H7 (cell line): Measurements from ENCODE around the gene AFDN. TPM values are rescaled to one million over a fixed set of nuclear protein-coding genes. Genes with fewer than 3 reads are reported as not detected.

Source experiments
- DNase-seq: peaks from one replicate; pipeline ENCODE4 v3.0.0; 2012
- H3K27me3 ChIP-seq: 2 replicates; pipeline ENCODE4 v1.6.0; 2011; ENCODE audit warnings: mild to moderate bottlenecking, low read length; ENCODE audit not compliant: control insufficient read depth, insufficient read depth
- H3K36me3 ChIP-seq: replicated peaks from 2 replicates; pipeline ENCODE4 v1.5.1; 2011; ENCODE audit warnings: low read length; ENCODE audit not compliant: control insufficient read depth, insufficient read depth
- H3K4me3 ChIP-seq: 2 replicates; pipeline ENCODE4 v1.5.1; 2011; ENCODE audit warnings: low read depth, mild to moderate bottlenecking, control low read depth, low read length, moderate library complexity; ENCODE audit not compliant: insufficient read depth
- total RNA-seq: library from RNA; depleted of rRNA; stranded (reverse); fragments of >200 nt; shearing (Covaris generic); gene quantifications from 2 replicates; pipeline ENCODE4 v1.2.3, GENCODE V29; 2014

The AFDN gene
- total RNA-seq, 1 experiment from 2014 or later, result 67.6 TPM

GRCh38 chr6:167819576-167819975, 7.1 kb upstream of the AFDN start:
- no peaks in the 10 kb centered on the region for H3K27me3 ChIP-seq
- no peak for DNase-seq
- H3K4me3 ChIP-seq, result no peak overlapping the region
- H3K36me3 ChIP-seq, result no peaks in the 10 kb centered on the region

DNA sequence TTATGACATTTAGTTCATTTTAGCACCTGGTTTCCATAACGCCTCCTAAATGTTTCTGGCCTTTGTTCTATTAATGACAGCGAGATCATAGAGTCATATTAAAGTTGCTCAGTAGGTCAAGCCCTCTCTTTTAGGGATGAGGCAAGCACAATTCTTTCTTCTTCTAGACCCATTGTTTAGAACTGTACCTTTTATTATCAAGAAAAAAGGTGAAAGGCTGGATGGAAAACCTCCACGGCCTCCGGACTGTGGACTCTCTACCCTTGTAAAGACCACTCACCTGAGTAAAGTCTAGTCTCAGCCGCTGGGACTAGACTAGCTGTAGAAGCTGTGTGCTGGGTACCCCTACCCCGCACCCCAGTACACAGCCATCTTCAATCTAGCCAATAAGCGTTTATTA, 6.0 kb upstream of the AFDN start:
- no peaks in the 10 kb centered on the region for H3K27me3 ChIP-seq
- no peak for DNase-seq
- no peaks in the 10 kb centered on the region for H3K36me3 ChIP-seq
- H3K4me3 ChIP-seq, result no peak overlapping the region

GRCh38 chr6:167824591-167825331, 1.9 kb upstream of the AFDN start:
- H3K27me3 ChIP-seq, result no peaks in the 10 kb centered on the region
- peak overlapping the region; percentile 92 for H3K4me3 ChIP-seq
- no peak for DNase-seq

DNA sequence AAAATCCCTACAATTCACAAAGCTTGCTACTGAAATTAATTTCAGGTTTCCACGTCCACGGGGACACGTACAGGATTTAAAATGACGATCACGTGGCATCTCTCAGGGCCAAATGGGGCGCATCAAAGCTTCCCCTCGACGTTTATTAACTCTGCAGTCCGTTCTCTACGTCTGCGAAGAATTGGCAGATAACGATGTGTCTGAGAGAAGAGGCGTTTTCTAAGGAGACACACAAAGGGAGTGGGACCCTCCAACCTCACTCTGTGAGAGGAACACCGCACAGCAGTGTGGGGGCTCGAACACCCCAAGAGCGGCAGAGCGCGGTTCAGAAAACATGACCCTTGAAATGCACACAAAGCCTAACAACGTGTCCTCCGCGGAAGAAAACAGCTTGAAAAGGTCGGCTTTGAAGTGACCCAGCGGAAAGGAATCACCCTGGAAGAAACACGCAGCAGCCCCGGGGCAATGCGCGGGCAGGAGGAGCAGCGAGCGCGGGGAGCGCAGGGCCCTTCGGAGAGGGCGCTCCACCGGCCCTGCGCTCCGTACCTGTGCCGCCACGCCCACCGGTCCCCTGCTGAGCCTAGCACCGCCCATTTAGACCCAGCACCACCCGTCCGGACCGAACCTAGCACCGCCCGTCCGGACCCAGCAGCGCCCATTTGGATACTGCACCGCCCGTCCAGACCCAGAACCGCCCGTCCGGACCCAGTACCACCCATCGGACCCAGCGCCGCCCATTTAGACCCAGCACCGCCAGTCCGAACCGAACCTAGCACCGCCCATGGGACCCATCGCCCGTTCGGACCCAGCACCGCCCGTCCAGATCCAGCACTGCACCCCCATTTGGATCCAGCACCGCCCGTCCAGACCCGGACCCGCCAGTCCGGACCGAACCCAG, 1.1 kb upstream of the AFDN start:
- DNase-seq, result peak; percentile 93
- Histone ChIP-seq H3K27me3 (no peaks in the 10 kb centered on the region), H3K36me3 (no peaks in the 10 kb centered on the region), H3K4me3 (peak overlapping the region; percentile 92)

More at GRCh38 chr6:167824591-167825331, 1.9 kb upstream of the AFDN start:
- no peaks in the 10 kb centered on the region for H3K36me3 ChIP-seq

DNA sequence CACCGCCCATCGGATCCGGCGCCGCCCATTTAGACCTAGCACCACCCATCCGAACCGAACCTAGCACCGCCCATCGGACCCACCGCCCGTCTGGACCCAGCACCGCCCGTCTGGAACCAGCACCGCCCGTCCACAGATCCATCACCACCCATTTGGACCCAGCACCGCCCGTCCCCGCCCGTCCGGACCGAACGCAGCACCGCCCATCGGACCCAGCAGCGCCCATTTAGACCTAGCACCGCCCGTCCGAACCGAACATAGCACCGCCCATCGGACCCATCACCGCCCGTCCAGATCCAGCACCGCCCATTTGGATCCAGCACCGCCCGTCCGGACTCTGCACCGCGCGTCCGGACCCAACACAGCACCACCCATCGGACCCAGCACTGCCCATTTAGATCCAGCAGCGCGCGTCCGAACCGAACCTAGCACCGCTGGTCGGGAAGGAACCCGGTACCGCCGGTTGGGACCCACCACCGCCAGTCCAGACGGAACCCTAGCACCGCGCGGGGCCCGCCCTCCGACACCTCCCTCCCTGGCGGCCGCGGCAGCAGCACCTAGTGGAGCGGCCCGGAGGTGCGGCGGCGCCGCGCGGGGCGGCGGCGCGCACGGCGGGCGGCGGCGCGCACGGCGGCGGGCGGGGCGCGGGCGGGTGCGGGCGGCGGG, 348 bp upstream of the AFDN start:
- H3K27me3 ChIP-seq, result no peaks in the 10 kb centered on the region
- H3K4me3 ChIP-seq, result peak overlapping the region; percentile 92
- peak; percentile 92 for DNase-seq
- no peaks in the 10 kb centered on the region for H3K36me3 ChIP-seq

DNA sequence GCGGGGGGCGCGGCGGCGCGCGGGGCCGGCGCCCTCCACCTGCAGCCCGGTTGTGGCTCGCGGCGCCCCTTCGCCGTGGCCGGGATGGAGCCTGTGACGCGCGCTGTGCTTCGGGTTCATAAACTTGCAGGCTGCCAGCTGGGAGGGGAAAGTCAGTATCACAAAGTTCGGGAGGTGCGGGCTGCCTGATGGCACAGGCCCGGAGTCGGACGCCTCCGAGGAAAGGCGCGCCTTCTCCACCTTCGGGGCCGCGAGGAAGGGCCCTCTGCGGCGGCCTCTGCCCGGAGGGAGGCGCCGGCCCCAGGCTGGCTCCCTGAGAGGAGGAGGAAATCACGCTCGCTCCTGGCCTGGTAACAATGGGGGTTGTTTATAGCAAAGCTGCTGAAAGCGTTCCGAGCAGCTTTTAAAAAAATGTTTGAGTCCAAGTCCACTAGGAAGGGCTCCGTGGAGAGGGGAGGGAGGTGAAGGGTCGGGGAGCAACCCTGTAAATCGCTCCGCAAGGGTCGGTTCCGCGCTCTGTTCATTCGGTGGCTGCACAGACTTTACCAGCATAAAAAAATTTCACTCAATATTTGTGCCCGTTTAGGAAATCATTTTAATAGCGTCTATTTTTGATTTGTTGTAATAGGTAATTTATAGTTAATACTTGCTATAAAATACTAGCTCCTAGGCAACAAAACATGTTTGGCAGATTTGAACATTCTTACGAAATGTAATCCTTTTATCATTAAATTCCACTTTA, 1.0 kb downstream of the AFDN start:
- peak overlapping the region; percentile 75 for H3K4me3 ChIP-seq
- H3K36me3 ChIP-seq, result no peaks in the 10 kb centered on the region
- no peaks in the 10 kb centered on the region for H3K27me3 ChIP-seq
- DNase-seq, result no peak

- Histone ChIP-seq H3K36me3 (no peaks in the 10 kb centered on the region), H3K27me3 (no peaks in the 10 kb centered on the region), H3K4me3 (peak overlapping the region; percentile 75)
- DNase-seq, result no peak
Measured at GRCh38 chr6:167828325-167828956, 1.7 kb downstream of the AFDN start.

- no peak overlapping the region for H3K4me3 ChIP-seq
- H3K36me3 ChIP-seq, result no peaks in the 10 kb centered on the region
- H3K27me3 ChIP-seq, result no peaks in the 10 kb centered on the region
- DNase-seq, result no peak
Measured at GRCh38 chr6:167829513-167829912, 2.8 kb downstream of the AFDN start.

- no peak overlapping the region for H3K4me3 ChIP-seq
- no peak for DNase-seq
- H3K27me3 ChIP-seq, result no peaks in the 10 kb centered on the region
- no peaks in the 10 kb centered on the region for H3K36me3 ChIP-seq
Measured at GRCh38 chr6:167831281-167831828, 4.6 kb downstream of the AFDN start.

GRCh38 chr6:167832497-167833395, 6.0 kb downstream of the AFDN start:
- H3K27me3 ChIP-seq, result no peaks in the 10 kb centered on the region
- DNase-seq, result no peak
- no peak overlapping the region for H3K4me3 ChIP-seq
- H3K36me3 ChIP-seq, result no peaks in the 10 kb centered on the region

- no peak for DNase-seq
- Histone ChIP-seq H3K4me3 (no peak overlapping the region), H3K36me3 (no peaks in the 10 kb centered on the region), H3K27me3 (no peaks in the 10 kb centered on the region)
Measured at GRCh38 chr6:167833396-167833763, 6.7 kb downstream of the AFDN start.

DNA sequence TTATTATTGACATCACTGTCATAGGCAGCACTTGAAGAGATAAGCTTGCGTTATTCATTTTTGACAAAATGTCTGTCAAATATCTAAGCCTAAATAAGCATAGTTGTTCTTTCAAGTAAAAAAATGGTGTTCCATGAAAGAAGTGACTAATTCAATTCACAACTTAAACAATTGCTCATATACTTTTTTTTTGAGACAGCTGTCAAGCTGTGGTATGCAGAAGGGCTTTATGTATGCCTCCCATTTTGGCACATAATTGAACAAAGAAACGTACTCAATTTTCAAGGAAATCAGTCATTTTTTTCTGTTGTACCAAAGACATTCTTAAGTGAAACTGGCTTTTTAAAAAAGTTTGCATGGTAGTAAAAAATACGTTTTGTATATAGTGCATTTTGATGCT, 8.5 kb downstream of the AFDN start:
- Histone ChIP-seq H3K36me3 (no peaks in the 10 kb centered on the region), H3K27me3 (no peaks in the 10 kb centered on the region), H3K4me3 (no peak overlapping the region)
- no peak for DNase-seq

- H3K27me3 ChIP-seq, result no peaks in the 10 kb centered on the region
- no peak overlapping the region for H3K4me3 ChIP-seq
- no peak for DNase-seq
- no peaks in the 10 kb centered on the region for H3K36me3 ChIP-seq
Measured at GRCh38 chr6:167836721-167837120, 10.0 kb downstream of the AFDN start.
